IMR-90 (cell line): ENCODE measurements around the gene TMEM190. TPM values are rescaled to one million over a fixed set of nuclear protein-coding genes. Genes with fewer than 3 reads are reported as not detected.

Experiments
- ATAC-seq: fragments of 200-7000 bp; cut with Tn5 transposase; 2 replicates; pipeline ENCODE4 v1.9.1; 2020; ENCODE audit warnings: low read depth, mild to moderate bottlenecking, moderate library complexity
- BruUV-seq: library from RNA; stranded (reverse); fragments of 400-500 nt; replicated peaks from 2 replicates; lab custom pipeline; 2021; lab: Mats Ljungman, UMichigan
- CTCF ChIA-PET: fragments of 300-600 bp; formaldehyde crosslinking; extraction: SDS; loops from one replicate; lab custom pipeline; 2021; ENCODE audit warnings: antibody characterized with exemption; lab: Yijun Ruan, JAX
- POLR2A ChIA-PET: fragments of 300-600 bp; sonication (Branson Sonifier 250); formaldehyde crosslinking; loops from one replicate; lab custom pipeline; 2022; ENCODE audit warnings: antibody characterized with exemption; ENCODE audit not compliant: unreplicated experiment; lab: Charles Lee
- DNase-seq: peaks from one replicate; pipeline ENCODE4 v3.0.0; 2013
- H2AFZ ChIP-seq: replicated peaks from 2 replicates; pipeline ENCODE3; 2013; ENCODE audit warnings: low read length, mild to moderate bottlenecking; ENCODE audit not compliant: poor library complexity
- H2AK5ac ChIP-seq: 2 replicates; pipeline ENCODE4 v1.6.1; 2013; ENCODE audit warnings: low read depth, low read length, inconsistent platforms
- H2AK9ac ChIP-seq: replicated peaks from 2 replicates; pipeline ENCODE3; 2013; ENCODE audit warnings: mild to moderate bottlenecking, low read depth, low read length, moderate library complexity; ENCODE audit not compliant: poor library complexity
- H2BK120ac ChIP-seq: 2 replicates; pipeline ENCODE4 v1.6.1; 2013; ENCODE audit warnings: low read depth, low read length, inconsistent platforms
- H2BK15ac ChIP-seq: 3 replicates; pipeline ENCODE4 v1.6.1; 2013; ENCODE audit warnings: low read depth, low read length, inconsistent platforms
- H2BK20ac ChIP-seq: 2 replicates; pipeline ENCODE4 v1.6.1; 2013; ENCODE audit warnings: low read depth, mild to moderate bottlenecking, inconsistent platforms, low read length, moderate library complexity
- H2BK5ac ChIP-seq: 2 replicates; pipeline ENCODE4 v1.6.1; 2013; ENCODE audit warnings: mild to moderate bottlenecking, low read depth, low read length, inconsistent platforms; ENCODE audit not compliant: poor library complexity, severe bottlenecking
- H3K14ac ChIP-seq: replicated peaks from 2 replicates; pipeline ENCODE4 v1.6.1; 2013; ENCODE audit warnings: low read depth, low read length, inconsistent platforms
- H3K18ac ChIP-seq: 2 replicates; pipeline ENCODE4 v1.6.1; 2013; ENCODE audit warnings: low read depth, low read length, control low read depth
- H3K23ac ChIP-seq: 2 replicates; pipeline ENCODE4 v1.6.1; 2013; ENCODE audit warnings: low read depth, low read length, inconsistent platforms
- H3K27ac ChIP-seq: 2 replicates; pipeline ENCODE4 v1.5.1; 2013; ENCODE audit warnings: mild to moderate bottlenecking, control low read depth, low read length; ENCODE audit not compliant: insufficient read depth
- H3K27me3 ChIP-seq: 2 replicates; pipeline ENCODE4 v1.6.1; 2013; ENCODE audit warnings: low read length; ENCODE audit not compliant: control insufficient read depth, insufficient read depth
- H3K36me3 ChIP-seq: 2 replicates; pipeline ENCODE4 v1.6.1; 2013; ENCODE audit warnings: low read length, mixed read lengths; ENCODE audit not compliant: control insufficient read depth, insufficient read depth
- H3K4ac ChIP-seq: 2 replicates; pipeline ENCODE4 v1.6.1; 2013; ENCODE audit warnings: low read depth, low read length, inconsistent platforms
- H3K4me1 ChIP-seq: 2 replicates; pipeline ENCODE4 v1.6.1; 2013; ENCODE audit warnings: low read length, mixed read lengths; ENCODE audit not compliant: control insufficient read depth, insufficient read depth
- H3K4me2 ChIP-seq: 2 replicates; pipeline ENCODE4 v1.6.1; 2013; ENCODE audit warnings: low read depth, mild to moderate bottlenecking, control low read depth, low read length, moderate library complexity
- H3K4me3 ChIP-seq: 2 replicates; pipeline ENCODE4 v1.5.1; 2013; ENCODE audit warnings: low read depth, mild to moderate bottlenecking, control low read depth, low read length, moderate library complexity; ENCODE audit not compliant: insufficient read depth
- H3K56ac ChIP-seq: 2 replicates; pipeline ENCODE4 v1.6.1; 2013; ENCODE audit warnings: low read length, inconsistent platforms; ENCODE audit not compliant: insufficient read depth; ENCODE audit errors: extremely low read depth
- H3K79me1 ChIP-seq, 2 experiments: 2 replicates each; pipeline ENCODE4 v1.6.1; 2013; ENCODE audit warnings: low read length in 2 of 2, inconsistent platforms in 1 of 2, low read depth in 1 of 2
- H3K9ac ChIP-seq: 2 replicates; pipeline ENCODE4 v1.6.1; 2013; ENCODE audit warnings: low read depth, low read length, control low read depth
- H3K9me1 ChIP-seq: 2 replicates; pipeline ENCODE4 v1.6.1; 2013; ENCODE audit warnings: low read length, inconsistent platforms; ENCODE audit not compliant: insufficient read depth
- H3K9me3 ChIP-seq: 2 replicates; pipeline ENCODE4 v1.6.1; 2013; ENCODE audit warnings: low read length; ENCODE audit not compliant: control insufficient read depth, insufficient read depth
- H4K20me1 ChIP-seq: 2 replicates; pipeline ENCODE4 v1.6.1; 2013; ENCODE audit warnings: low read length, inconsistent platforms; ENCODE audit not compliant: insufficient read depth
- H4K5ac ChIP-seq: 2 replicates; pipeline ENCODE4 v1.6.1; 2013; ENCODE audit warnings: mild to moderate bottlenecking, low read depth, low read length, control low read depth
- H4K8ac ChIP-seq, 2 experiments: 2 replicates each; pipeline ENCODE4 v1.6.1; 2013; ENCODE audit warnings: low read depth in 2 of 2, low read length in 2 of 2, control low read depth in 1 of 2, inconsistent platforms in 1 of 2
- H4K91ac ChIP-seq: 2 replicates; pipeline ENCODE4 v1.6.1; 2013; ENCODE audit warnings: low read depth, low read length, inconsistent platforms; ENCODE audit not compliant: insufficient read depth
- CEBPB ChIP-seq: IDR thresholded peaks from 2 replicates; pipeline ENCODE4 v1.6.1; 2012; ENCODE audit warnings: low read depth, low read length, improper control_type of control experiment
- CTCF ChIP-seq: conservative IDR thresholded peaks from 2 replicates; pipeline ENCODE4 v1.5.1; 2012; ENCODE audit warnings: mild to moderate bottlenecking, low read depth, low read length, improper control_type of control experiment
- ELK1 ChIP-seq: fragments of 150-350 bp; IDR thresholded peaks from 2 replicates; pipeline ENCODE4 v1.6.1; 2016; ENCODE audit warnings: low read depth, mild to moderate bottlenecking, low read length, moderate library complexity, borderline replicate concordance
- MXI1 ChIP-seq: IDR thresholded peaks from 2 replicates; pipeline ENCODE4 v1.6.1; 2012; ENCODE audit warnings: low read depth, mild to moderate bottlenecking, low read length, moderate library complexity, borderline replicate concordance
- NFE2L2 ChIP-seq: fragments of 150-350 bp; IDR thresholded peaks from 2 replicates; pipeline ENCODE4 v1.6.1; 2016; ENCODE audit warnings: low read depth, mild to moderate bottlenecking, low read length
- POLR2A ChIP-seq: IDR thresholded peaks from 2 replicates; pipeline ENCODE4 v1.6.1; 2012; ENCODE audit warnings: mild to moderate bottlenecking, low read depth, low read length
- RAD21 ChIP-seq: IDR thresholded peaks from 2 replicates; pipeline ENCODE4 v1.6.1; 2012; ENCODE audit warnings: low read length, improper control_type of control experiment
- RCOR1 ChIP-seq: IDR thresholded peaks from 2 replicates; pipeline ENCODE4 v1.6.1; 2012; ENCODE audit warnings: mild to moderate bottlenecking, low read length, improper control_type of control experiment; ENCODE audit not compliant: insufficient replicate concordance
- WGBS, 2 experiments: methylation state at CpG; one replicate each; pipeline versions ENCODE4 v1.1.5 to v1.1.7; 2013; ENCODE audit warnings: missing lambda C conversion rate in 2 of 2; ENCODE audit not compliant: insufficient read length in 1 of 2; ENCODE audit errors: extremely low coverage in 2 of 2; 5-methylcytosine and 5-hydroxymethylcytosine counted together
- dilution Hi-C: fragments of 300-500 bp; cut with HindIII; formaldehyde crosslinking; loops from one replicate; pipeline ENCODE4 v1.14.3; 2018; ENCODE audit warnings: low sequenced_read_pairs; ENCODE audit not compliant: unreplicated experiment
- in situ Hi-C: fragments of 300-500 bp; cut with MboI; formaldehyde crosslinking; loops from 3 replicates; pipeline ENCODE4 v1.14.3; 2019; ENCODE audit warnings: low sequenced_read_pairs, inconsistent platforms, mixed read lengths
- intact Hi-C: fragments of 100-400 bp; cut with micrococcal nuclease; formaldehyde crosslinking; loops from 2 replicates; pipeline ENCODE4 v1.10.0; 2022
- polyA plus RNA-seq, 3 experiments: library from polyadenylated mRNA; depleted of rRNA; stranded (reverse); fragments of >200 nt; gene quantifications; 2 replicates each; pipeline ENCODE4 v1.2.3, GENCODE V29; 2012; ENCODE audit warnings: low replicate concordance in 1 of 3
- total RNA-seq: library from RNA; depleted of rRNA; stranded (reverse); fragments of >200 nt; gene quantifications from 2 replicates; pipeline ENCODE4 v1.2.3, GENCODE V29; 2012

Gene TMEM190
- total and polyA plus RNA-seq, 2 of the 4 experiments (the other 2 are of a cell fraction), result 1.6 TPM; not detected in 1

- no peak overlapping the region for H2BK15ac ChIP-seq
- intact Hi-C loops, result no loop called here
- H3K4me1 ChIP-seq, result peaks cover 6% of the 10 kb centered on the region; the same call in 1 of the 2 replicates
- ATAC-seq, result no peak
- no peak overlapping the region for H3K4me3 ChIP-seq
- peaks cover 14% of the 10 kb centered on the region; the same call in 1 of the 2 replicates for H3K36me3 ChIP-seq
- no peaks in the 10 kb centered on the region for H3K9me3 ChIP-seq
- H4K8ac ChIP-seq, result no peak overlapping the region
- H3K27me3 ChIP-seq, result peaks cover 20% of the 10 kb centered on the region
- no peak overlapping the region for H4K5ac ChIP-seq
- no peaks in the 10 kb centered on the region for H3K79me1 ChIP-seq
- H3K4me2 ChIP-seq, result no peak overlapping the region
- no peak overlapping the region for H3K23ac ChIP-seq
- peaks cover 3% of the 10 kb centered on the region; the same call in 1 of the 2 replicates for H4K20me1 ChIP-seq
- ChIA-PET CTCF (interaction anchor here (0.5 kb wide), 1 partner anchor 162 kb away, joined by 7 read pairs; no protein-coding TSS in a partner anchor), POLR2A (no interaction called here)
- no peak for TF ChIP-seq NFE2L2
- no peak for TF ChIP-seq MXI1
- no peak for TF ChIP-seq RAD21
- TF ChIP-seq CEBPB, result no peak
- TF ChIP-seq ELK1, result no peak
- TF ChIP-seq POLR2A, result no peak
- TF ChIP-seq RCOR1, result no peak
- TF ChIP-seq CTCF, result no peak
- no peak overlapping the region for H3K27ac ChIP-seq
- H3K4ac ChIP-seq, result no peak overlapping the region
- in situ Hi-C loops, result no loop called here
- 50% methylated on average over 3 of the region's 22 CpGs; no CpG with 5 or more reads in 1 of the 2 experiments for WGBS, 2 experiments
- no peak for DNase-seq
- H3K9ac ChIP-seq, result no peak overlapping the region
- no peak overlapping the region for H2AK5ac ChIP-seq
- no peak overlapping the region for H2BK5ac ChIP-seq
- peak overlapping the region; percentile 33 for H2AK9ac ChIP-seq
- H3K56ac ChIP-seq, result no peak overlapping the region
- no peak overlapping the region for H2AFZ ChIP-seq
- no peak overlapping the region for H4K91ac ChIP-seq
- H3K9me1 ChIP-seq, result no peaks in the 10 kb centered on the region
- no peak overlapping the region for H3K14ac ChIP-seq
- no TSS peak for BruUV-seq
- no peak overlapping the region for H2BK20ac ChIP-seq
- no peak overlapping the region for H3K18ac ChIP-seq
- dilution Hi-C loops, result no loop called here
- H2BK120ac ChIP-seq, result no peak overlapping the region
These were observed 28.1 kb upstream of the TMEM190 start for GRCh38 chr19:55348317-55349034.
